H9 (cell line): ENCODE results near the gene XRN2. TPM values are rescaled to one million over a fixed set of nuclear protein-coding genes. Genes with fewer than 3 reads are reported as not detected.

ENCODE experiments used
- DNase-seq: peaks from one replicate; pipeline ENCODE4 v3.0.0-alpha.2; 2017
- H2AFZ ChIP-seq: one replicate; pipeline ENCODE4 v1.6.1; 2013; ENCODE audit warnings: mild to moderate bottlenecking, low read length, control low read depth, moderate library complexity
- H2AK5ac ChIP-seq: 2 replicates; pipeline ENCODE4 v1.6.1; 2013; ENCODE audit warnings: low read length, control low read depth, mixed read lengths; ENCODE audit not compliant: insufficient read length
- H2BK120ac ChIP-seq: one replicate; pipeline ENCODE4 v1.6.1; 2013; ENCODE audit warnings: low read depth, mild to moderate bottlenecking, low read length, control low read depth, inconsistent platforms; ENCODE audit not compliant: poor library complexity, severe bottlenecking
- H2BK12ac ChIP-seq: 2 replicates; pipeline ENCODE4 v1.6.1; 2013; ENCODE audit warnings: low read length, control low read depth, mixed read lengths, low read depth; ENCODE audit not compliant: insufficient read length
- H2BK15ac ChIP-seq: 2 replicates; pipeline ENCODE4 v1.6.1; 2013; ENCODE audit warnings: low read depth, low read length, control low read depth
- H2BK20ac ChIP-seq: one replicate; pipeline ENCODE4 v1.6.1; 2013; ENCODE audit warnings: low read depth, mild to moderate bottlenecking, low read length, control low read depth, inconsistent platforms; ENCODE audit not compliant: poor library complexity, severe bottlenecking
- H2BK5ac ChIP-seq: 2 replicates; pipeline ENCODE4 v1.6.1; 2013; ENCODE audit warnings: low read length, control low read depth, mixed read lengths; ENCODE audit not compliant: insufficient read length
- H3K14ac ChIP-seq: 2 replicates; pipeline ENCODE4 v1.6.1; 2013; ENCODE audit warnings: low read length, control low read depth; ENCODE audit not compliant: insufficient read depth
- H3K18ac ChIP-seq: 2 replicates; pipeline ENCODE4 v1.6.1; 2013; ENCODE audit warnings: low read depth, mild to moderate bottlenecking, mixed read lengths, low read length, control low read depth; ENCODE audit not compliant: insufficient read length
- H3K23ac ChIP-seq: 2 replicates; pipeline ENCODE4 v1.6.1; 2013; ENCODE audit warnings: low read length, control low read depth, mixed read lengths, low read depth; ENCODE audit not compliant: insufficient read length
- H3K23me2 ChIP-seq: 2 replicates; pipeline ENCODE4 v1.6.1; 2013; ENCODE audit warnings: low read depth, mild to moderate bottlenecking, mixed read lengths, low read length, control low read depth; ENCODE audit not compliant: insufficient read length, poor library complexity, severe bottlenecking
- H3K27ac ChIP-seq: 2 replicates; pipeline ENCODE4 v1.5.1; 2013; ENCODE audit warnings: low read length, control low read depth, mixed read lengths, low read depth; ENCODE audit not compliant: insufficient read length
- H3K27me3 ChIP-seq: 2 replicates; pipeline ENCODE4 v1.6.1; 2013; ENCODE audit warnings: low read length, control low read depth, inconsistent platforms; ENCODE audit not compliant: insufficient read depth
- H3K4ac ChIP-seq: 2 replicates; pipeline ENCODE4 v1.6.1; 2013; ENCODE audit warnings: low read depth, mild to moderate bottlenecking, control low read depth, inconsistent platforms, low read length, moderate library complexity
- H3K4me1 ChIP-seq: 2 replicates; pipeline ENCODE4 v1.6.1; 2013; ENCODE audit warnings: low read length, control low read depth, inconsistent platforms; ENCODE audit not compliant: insufficient read depth
- H3K4me2 ChIP-seq: 2 replicates; pipeline ENCODE4 v1.6.1; 2013; ENCODE audit warnings: low read length, control low read depth, mixed read lengths; ENCODE audit not compliant: insufficient read length, insufficient read depth
- H3K56ac ChIP-seq: 2 replicates; pipeline ENCODE4 v1.6.1; 2013; ENCODE audit warnings: low read depth, mild to moderate bottlenecking, mixed read lengths, low read length, control low read depth; ENCODE audit not compliant: insufficient read length
- H3K79me1 ChIP-seq: 2 replicates; pipeline ENCODE4 v1.6.1; 2013; ENCODE audit warnings: low read depth, mild to moderate bottlenecking, moderate library complexity, low read length, control low read depth, inconsistent platforms; ENCODE audit not compliant: insufficient read depth, poor library complexity, severe bottlenecking
- H3K79me2 ChIP-seq: 2 replicates; pipeline ENCODE4 v1.6.1; 2013; ENCODE audit warnings: low read length, control low read depth, inconsistent platforms; ENCODE audit not compliant: insufficient read depth
- H3K9ac ChIP-seq: 2 replicates; pipeline ENCODE4 v1.6.1; 2013; ENCODE audit warnings: low read length, control low read depth, mixed read lengths; ENCODE audit not compliant: insufficient read length; ENCODE audit errors: extremely low read depth
- H3K9me3 ChIP-seq: one replicate; pipeline ENCODE4 v1.6.1; 2013; ENCODE audit warnings: low read depth, low read length, inconsistent platforms; ENCODE audit not compliant: control insufficient read depth
- H3T11ph ChIP-seq: one replicate; pipeline ENCODE4 v1.6.1; 2013; ENCODE audit warnings: mild to moderate bottlenecking, low read length, control low read depth, inconsistent platforms
- H4K20me1 ChIP-seq: one replicate; pipeline ENCODE4 v1.6.1; 2013; ENCODE audit not compliant: control insufficient read depth, insufficient read length, insufficient read depth
- H4K5ac ChIP-seq: 2 replicates; pipeline ENCODE4 v1.6.1; 2013; ENCODE audit warnings: low read depth, mild to moderate bottlenecking, mixed read lengths, low read length, control low read depth; ENCODE audit not compliant: insufficient read length
- H4K8ac ChIP-seq: replicated peaks from 2 replicates; pipeline ENCODE4 v1.6.1; 2013; ENCODE audit warnings: low read length, control low read depth, mixed read lengths, low read depth; ENCODE audit not compliant: insufficient read length
- H4K91ac ChIP-seq: 2 replicates; pipeline ENCODE4 v1.6.1; 2013; ENCODE audit warnings: low read depth, mild to moderate bottlenecking, moderate library complexity, mixed read lengths, low read length, control low read depth; ENCODE audit not compliant: insufficient read length
- H3K27ac Mint-ChIP-seq, 3 experiments: 2 replicates in 2 of 3; 3 replicates in 1 of 3; pipeline ENCODE4 v1.8.0; 2020 to 2021; ENCODE audit warnings: mixed read lengths in 3 of 3, mild to moderate bottlenecking in 1 of 3, moderate library complexity in 1 of 3
- H3K27me3 Mint-ChIP-seq: 2 replicates; pipeline ENCODE4 v1.8.0; 2021; ENCODE audit warnings: low read depth, mild to moderate bottlenecking, moderate library complexity, mixed read lengths
- H3K36me3 Mint-ChIP-seq, 3 experiments: 2 replicates in 2 of 3; 3 replicates in 1 of 3; pipeline ENCODE4 v1.8.0; 2020 to 2021; ENCODE audit warnings: low read depth in 3 of 3, mixed read lengths in 3 of 3; ENCODE audit not compliant: insufficient read depth in 1 of 3
- H3K4me1 Mint-ChIP-seq, 2 experiments: 2 replicates each; pipeline ENCODE4 v1.8.0; 2020; ENCODE audit warnings: mixed read lengths in 2 of 2
- H3K4me3 Mint-ChIP-seq, 2 experiments: 2 replicates in 1 of 2; 3 replicates in 1 of 2; pipeline ENCODE4 v1.8.0; 2020 to 2021; ENCODE audit warnings: mild to moderate bottlenecking in 2 of 2, mixed read lengths in 2 of 2, moderate library complexity in 1 of 2
- H3K9me3 Mint-ChIP-seq, 2 experiments: 2 replicates in 1 of 2; 3 replicates in 1 of 2; pipeline ENCODE4 v1.8.0; 2020; ENCODE audit warnings: mild to moderate bottlenecking in 2 of 2, mixed read lengths in 2 of 2, moderate library complexity in 1 of 2
- CTCF ChIP-seq: fragments of 200-600 bp; sonication (generic); conservative IDR thresholded peaks from 3 replicates; pipeline ENCODE4 v1.8.0; 2021; ENCODE audit warnings: antibody characterized with exemption, mild to moderate bottlenecking
- WGBS: extraction: QIAGEN DNeasy Blood & Tissue Kit; methylation state at CpG from one replicate; pipeline ENCODE4 v1.1.7; 2013; ENCODE audit warnings: missing lambda C conversion rate, low lambda C conversion rate, mixed read lengths; ENCODE audit not compliant: insufficient read length; ENCODE audit errors: extremely low coverage; 5-methylcytosine and 5-hydroxymethylcytosine counted together
- total RNA-seq: library from RNA; stranded (reverse); gene quantifications from 2 replicates; pipeline ENCODE4 v1.2.1, GENCODE V29; 2021

XRN2 gene
- total RNA-seq, 1 experiment from 2014 or later = 96.7 TPM

- no peak for DNase-seq
- peaks cover 91% of the 10 kb centered on the region for H3K27me3 Mint-ChIP-seq
- H2BK5ac ChIP-seq = no peak overlapping the region
- no peaks in the 10 kb centered on the region for H3K9me3 ChIP-seq
- H3K79me1 ChIP-seq = no peaks in the 10 kb centered on the region
- H3K9ac ChIP-seq = no peak overlapping the region
- H3K18ac ChIP-seq = no peak overlapping the region
- no peak for TF ChIP-seq CTCF
- no peak overlapping the region for H3K56ac ChIP-seq
- H3K4me1 ChIP-seq = peaks cover 2% of the 10 kb centered on the region; the same call in 1 of the 2 replicates
- H3K4me3 Mint-ChIP-seq = peak overlapping the region; percentile 33 to 76; a peak in 4 of 5 replicates
- peaks cover 53% of the 10 kb centered on the region for H3K27me3 ChIP-seq
- no peak overlapping the region for H3K27ac Mint-ChIP-seq
- no peak overlapping the region for H3K23ac ChIP-seq
- peaks cover 0 to 4% of the 10 kb centered on the region in 2 experiments; a peak in 2 of 5 replicates for H3K9me3 Mint-ChIP-seq
- H3K4me2 ChIP-seq = peak overlapping the region; percentile 56
- no peak overlapping the region for H2AK5ac ChIP-seq
- no peaks in the 10 kb centered on the region for H3K23me2 ChIP-seq
- no peak overlapping the region for H3K14ac ChIP-seq
- H2BK120ac ChIP-seq = no peak overlapping the region
- H3K4me1 Mint-ChIP-seq = peaks cover 14 to 26% of the 10 kb centered on the region in 2 experiments
- no peak overlapping the region for H4K91ac ChIP-seq
- no peak overlapping the region for H2BK20ac ChIP-seq
- no CpG with 5 or more reads among the region's 6 CpGs for WGBS
- H4K5ac ChIP-seq = no peak overlapping the region
- no peak overlapping the region for H2AFZ ChIP-seq
- H3T11ph ChIP-seq = no peak overlapping the region
- H4K20me1 ChIP-seq = no peaks in the 10 kb centered on the region
- H2BK12ac ChIP-seq = no peak overlapping the region
- H2BK15ac ChIP-seq = no peak overlapping the region
- no peaks in the 10 kb centered on the region for H3K79me2 ChIP-seq
- no peak overlapping the region for H4K8ac ChIP-seq
- H3K27ac ChIP-seq = no peak overlapping the region
- H3K4ac ChIP-seq = no peak overlapping the region
- no peaks in the 10 kb centered on the region; a peak in 3 of 7 replicates for H3K36me3 Mint-ChIP-seq
Observed at GRCh38 chr20:21395051-21395665, 92.0 kb downstream of the XRN2 start.
